ENCODE measurements around the gene CDK5R1. TPM values are rescaled to one million over a fixed set of nuclear protein-coding genes. Genes with fewer than 3 reads are reported as not detected.

The CDK5R1 gene
- total RNA-seq, 1 experiment from 2014 or later = 9.9 TPM

DNA sequence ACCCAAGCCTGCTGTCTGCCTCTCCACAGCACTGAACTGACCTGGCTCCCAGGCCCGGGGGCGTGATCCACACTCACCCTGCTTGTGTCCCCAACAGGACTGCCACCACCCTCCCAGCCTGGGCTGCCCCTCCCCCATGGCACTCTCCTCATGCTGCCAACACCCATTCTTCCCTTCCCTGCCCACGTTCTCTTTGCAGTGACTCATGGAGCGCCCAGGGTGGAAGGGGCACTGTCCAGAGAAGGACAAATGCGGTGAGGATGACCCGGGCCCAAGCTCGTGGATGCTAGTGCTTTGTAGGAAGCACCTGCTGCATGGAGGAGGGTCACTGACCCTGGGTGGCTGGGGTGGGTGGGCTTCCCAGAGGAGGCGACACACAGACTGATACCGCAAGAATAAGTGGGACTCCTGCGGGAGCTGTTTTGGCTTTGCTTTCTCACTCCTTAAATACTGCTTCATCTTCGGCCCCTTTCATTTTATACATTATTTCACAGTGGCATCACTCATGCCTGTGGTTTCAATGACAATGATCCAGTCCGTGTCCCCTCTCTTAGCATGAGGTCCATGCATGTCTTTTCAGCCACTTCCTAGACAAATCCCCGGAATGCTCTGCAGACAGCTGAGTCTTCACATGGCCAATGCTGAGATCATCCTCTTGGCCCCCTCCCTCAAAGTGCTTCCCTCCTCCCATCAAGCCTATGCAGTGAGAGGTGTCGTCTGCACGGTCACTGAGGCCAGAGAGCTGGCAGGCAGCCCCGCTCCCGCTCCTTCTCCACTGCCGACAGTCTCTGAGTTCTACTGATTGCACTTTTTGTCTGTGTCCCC is 17.6 kb downstream of the CDK5R1 start (continued):
- TF ChIP-seq, protein P1, sequence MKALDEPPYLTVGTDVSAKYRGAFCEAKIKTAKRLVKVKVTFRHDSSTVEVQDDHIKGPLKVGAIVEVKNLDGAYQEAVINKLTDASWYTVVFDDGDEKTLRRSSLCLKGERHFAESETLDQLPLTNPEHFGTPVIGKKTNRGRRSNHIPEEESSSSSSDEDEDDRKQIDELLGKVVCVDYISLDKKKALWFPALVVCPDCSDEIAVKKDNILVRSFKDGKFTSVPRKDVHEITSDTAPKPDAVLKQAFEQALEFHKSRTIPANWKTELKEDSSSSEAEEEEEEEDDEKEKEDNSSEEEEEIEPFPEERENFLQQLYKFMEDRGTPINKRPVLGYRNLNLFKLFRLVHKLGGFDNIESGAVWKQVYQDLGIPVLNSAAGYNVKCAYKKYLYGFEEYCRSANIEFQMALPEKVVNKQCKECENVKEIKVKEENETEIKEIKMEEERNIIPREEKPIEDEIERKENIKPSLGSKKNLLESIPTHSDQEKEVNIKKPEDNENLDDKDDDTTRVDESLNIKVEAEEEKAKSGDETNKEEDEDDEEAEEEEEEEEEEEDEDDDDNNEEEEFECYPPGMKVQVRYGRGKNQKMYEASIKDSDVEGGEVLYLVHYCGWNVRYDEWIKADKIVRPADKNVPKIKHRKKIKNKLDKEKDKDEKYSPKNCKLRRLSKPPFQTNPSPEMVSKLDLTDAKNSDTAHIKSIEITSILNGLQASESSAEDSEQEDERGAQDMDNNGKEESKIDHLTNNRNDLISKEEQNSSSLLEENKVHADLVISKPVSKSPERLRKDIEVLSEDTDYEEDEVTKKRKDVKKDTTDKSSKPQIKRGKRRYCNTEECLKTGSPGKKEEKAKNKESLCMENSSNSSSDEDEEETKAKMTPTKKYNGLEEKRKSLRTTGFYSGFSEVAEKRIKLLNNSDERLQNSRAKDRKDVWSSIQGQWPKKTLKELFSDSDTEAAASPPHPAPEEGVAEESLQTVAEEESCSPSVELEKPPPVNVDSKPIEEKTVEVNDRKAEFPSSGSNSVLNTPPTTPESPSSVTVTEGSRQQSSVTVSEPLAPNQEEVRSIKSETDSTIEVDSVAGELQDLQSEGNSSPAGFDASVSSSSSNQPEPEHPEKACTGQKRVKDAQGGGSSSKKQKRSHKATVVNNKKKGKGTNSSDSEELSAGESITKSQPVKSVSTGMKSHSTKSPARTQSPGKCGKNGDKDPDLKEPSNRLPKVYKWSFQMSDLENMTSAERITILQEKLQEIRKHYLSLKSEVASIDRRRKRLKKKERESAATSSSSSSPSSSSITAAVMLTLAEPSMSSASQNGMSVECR (CRISPR knock-in tag; IDR thresholded peaks at IDR 0.05; ENCODE audit: borderline replicate concordance) = no peak

DNA sequence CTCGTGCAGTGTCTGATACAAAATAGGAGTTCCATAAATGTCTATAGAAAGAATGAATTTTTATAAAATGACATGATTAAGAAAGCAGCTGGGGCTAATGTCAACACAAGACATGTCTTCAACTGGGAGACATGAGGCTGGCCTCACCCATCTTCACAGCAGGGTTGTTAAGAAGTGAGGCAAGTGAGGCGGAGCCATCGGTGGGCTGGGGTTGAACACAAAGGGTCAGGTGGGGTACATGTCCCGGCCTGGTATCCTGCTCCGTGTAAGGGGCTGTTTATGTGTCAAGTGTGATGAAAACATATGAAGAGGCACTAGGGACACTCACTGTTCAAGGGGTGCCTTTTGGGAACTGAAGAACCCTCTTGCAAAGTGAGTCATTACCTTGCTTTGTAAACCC is 22.1 kb downstream of the CDK5R1 start:
- no peak overlapping the region for H3K4me3 Mint-ChIP-seq
- no peak overlapping the region for H3K27ac Mint-ChIP-seq
- H3K4me1 Mint-ChIP-seq = peaks cover 6% of the 10 kb centered on the region; the same call in 1 of the 2 replicates
- H3K27me3 Mint-ChIP-seq (ENCODE audit: low read depth) = no peaks in the 10 kb centered on the region
- ATAC-seq (no peak), DNase-seq (ENCODE audit: low spot score) (no peak)
- TF ChIP-seq ZNF416 (CRISPR knock-in tag; IDR thresholded peaks at IDR 0.05) = no peak
- TF ChIP-seq GRHL2 (CRISPR knock-in tag; IDR thresholded peaks at IDR 0.05; ENCODE audit: insufficient replicate concordance, severe bottlenecking) = no peak
- TF ChIP-seq ZNF263 (CRISPR knock-in tag; IDR thresholded peaks at IDR 0.05; ENCODE audit: low read depth) = no peak
- TF ChIP-seq ETV6 (CRISPR knock-in tag; IDR thresholded peaks at IDR 0.05) = no peak
- no peak for TF ChIP-seq NR3C1 (CRISPR knock-in tag; conservative IDR thresholded peaks at IDR 0.05; ENCODE audit: low read depth)
- no peak for TF ChIP-seq GABPB1 (CRISPR knock-in tag; IDR thresholded peaks at IDR 0.05)
- no peak for TF ChIP-seq CBFB (CRISPR knock-in tag; IDR thresholded peaks at IDR 0.05; ENCODE audit: low read depth)
- TF ChIP-seq ZNF317 (CRISPR knock-in tag; IDR thresholded peaks at IDR 0.05; ENCODE audit: borderline replicate concordance, low read depth) = no peak
- H3K9me3 Mint-ChIP-seq = no peaks in the 10 kb centered on the region
- ChIA-PET CTCF (interaction anchor here (1.4 kb wide), 1 partner anchor 368 kb away, joined by 3 read pairs; no protein-coding TSS in a partner anchor), POLR2A (no interaction called here)
- no peaks in the 10 kb centered on the region for H3K36me3 Mint-ChIP-seq

DNA sequence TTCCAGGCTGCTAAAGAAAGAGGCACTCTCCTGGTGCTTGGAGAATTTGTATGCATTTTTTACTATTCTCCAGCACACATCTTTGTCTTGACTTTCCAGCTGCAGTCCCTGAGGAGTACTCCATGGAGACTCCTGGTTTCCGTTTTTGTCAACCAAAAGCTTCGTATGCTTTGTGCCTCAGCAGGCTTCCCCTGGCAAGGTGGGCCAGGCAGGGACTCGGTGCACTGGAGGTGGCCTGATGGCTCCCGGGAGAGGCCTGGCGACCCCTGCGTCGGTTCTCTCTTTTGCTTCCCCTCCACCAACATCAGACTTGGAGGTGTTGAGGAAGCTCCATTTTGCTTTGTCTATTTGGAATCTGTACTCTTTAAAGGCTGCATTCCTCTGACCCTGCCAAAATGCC is 23.7 kb downstream of the CDK5R1 start:
- H3K4me3 Mint-ChIP-seq = no peak overlapping the region
- ATAC-seq (no peak), DNase-seq (ENCODE audit: low spot score) (no peak)
- ChIA-PET POLR2A (interaction anchor here (0.7 kb wide), 1 partner anchor 42 kb away, joined by 5 read pairs; no protein-coding TSS in a partner anchor), CTCF (interaction anchor here (0.7 to 1.1 kb wide), 3 partner anchors 47 to 367 kb away, joined by 3 to 5 read pairs (median 4); partner anchors contain the start of gene MYO1D)
- H3K36me3 Mint-ChIP-seq = no peaks in the 10 kb centered on the region
- 0 out of 2 replicates have a peak overlapping the region, but pooled peaks have one; percentile 19 for H3K27ac Mint-ChIP-seq
- H3K27me3 Mint-ChIP-seq (ENCODE audit: low read depth) = no peaks in the 10 kb centered on the region
- H3K9me3 Mint-ChIP-seq = no peaks in the 10 kb centered on the region
- TF ChIP-seq FOXJ3 (CRISPR knock-in tag; IDR thresholded peaks at IDR 0.05; ENCODE audit: borderline replicate concordance) = no peak
- TF ChIP-seq, protein P2, sequence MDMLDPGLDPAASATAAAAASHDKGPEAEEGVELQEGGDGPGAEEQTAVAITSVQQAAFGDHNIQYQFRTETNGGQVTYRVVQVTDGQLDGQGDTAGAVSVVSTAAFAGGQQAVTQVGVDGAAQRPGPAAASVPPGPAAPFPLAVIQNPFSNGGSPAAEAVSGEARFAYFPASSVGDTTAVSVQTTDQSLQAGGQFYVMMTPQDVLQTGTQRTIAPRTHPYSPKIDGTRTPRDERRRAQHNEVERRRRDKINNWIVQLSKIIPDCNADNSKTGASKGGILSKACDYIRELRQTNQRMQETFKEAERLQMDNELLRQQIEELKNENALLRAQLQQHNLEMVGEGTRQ (CRISPR knock-in tag; IDR thresholded peaks at IDR 0.05) = no peak
- TF ChIP-seq, protein P3, sequence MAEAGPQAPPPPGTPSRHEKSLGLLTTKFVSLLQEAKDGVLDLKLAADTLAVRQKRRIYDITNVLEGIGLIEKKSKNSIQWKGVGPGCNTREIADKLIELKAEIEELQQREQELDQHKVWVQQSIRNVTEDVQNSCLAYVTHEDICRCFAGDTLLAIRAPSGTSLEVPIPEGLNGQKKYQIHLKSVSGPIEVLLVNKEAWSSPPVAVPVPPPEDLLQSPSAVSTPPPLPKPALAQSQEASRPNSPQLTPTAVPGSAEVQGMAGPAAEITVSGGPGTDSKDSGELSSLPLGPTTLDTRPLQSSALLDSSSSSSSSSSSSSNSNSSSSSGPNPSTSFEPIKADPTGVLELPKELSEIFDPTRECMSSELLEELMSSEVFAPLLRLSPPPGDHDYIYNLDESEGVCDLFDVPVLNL (CRISPR knock-in tag; IDR thresholded peaks at IDR 0.05; ENCODE audit: borderline replicate concordance, low read depth) = no peak
- no peak for TF ChIP-seq ZNF317 (CRISPR knock-in tag; IDR thresholded peaks at IDR 0.05; ENCODE audit: borderline replicate concordance, low read depth)
- peaks cover 9% of the 10 kb centered on the region for H3K4me1 Mint-ChIP-seq
